Lower leg skin (tissue), 4 donors: ENCODE measurements around the gene HDAC7. TPM values are rescaled to one million over a fixed set of nuclear protein-coding genes. Genes with fewer than 3 reads are reported as not detected.
A peak's percentile ranks its signal among the peaks of the same experiment; 100 is the strongest.

Experiments
- DNase-seq, 2 donors: peaks; one replicate each; pipeline ENCODE4 v3.0.0-alpha.2; 2019; ENCODE audit warnings: low spot score in 2 of 2
- H3K4me3 ChIP-seq: fragments of 200-600 bp; sonication (generic); 2 replicates; pipeline ENCODE4 v1.5.1; 2017; ENCODE audit warnings: mild to moderate bottlenecking, low read depth; ENCODE audit not compliant: poor library complexity, severe bottlenecking
- POLR2A ChIP-seq, 2 donors: fragments of 450-650 bp; IDR thresholded peaks; one replicate each; pipeline ENCODE4 v1.6.1; 2016 to 2017; ENCODE audit warnings: antibody characterized with exemption in 2 of 2, mild to moderate bottlenecking in 1 of 2, moderate library complexity in 1 of 2
- WGBS, 2 donors: methylation state at CpG; one replicate each; pipeline ENCODE4 v1.1.5; 2018; 5-methylcytosine and 5-hydroxymethylcytosine counted together
- intact Hi-C: fragments of 100-400 bp; cut with DNase I; formaldehyde crosslinking; loops from one replicate; pipeline ENCODE4 v1.15.0; 2023; ENCODE audit warnings: low total_unique reads
- total RNA-seq, 4 donors: library from RNA; depleted of rRNA; stranded (reverse); fragments of >200 nt; gene quantifications; one replicate each; pipeline ENCODE4 v1.1.0, GENCODE V29; 2016
- TF ChIP-seq, protein P1 (sequence below), 3 donors: fragments of 450-650 bp; IDR thresholded peaks; one replicate each; pipeline ENCODE4 v1.5.1; 2016; ENCODE audit warnings: antibody characterized with exemption in 3 of 3, mild to moderate bottlenecking in 3 of 3, moderate library complexity in 2 of 3

HDAC7 gene
- total RNA-seq, 4 donors from 2014 or later: 56.3 to 114 (median 63.5) TPM

DNA sequence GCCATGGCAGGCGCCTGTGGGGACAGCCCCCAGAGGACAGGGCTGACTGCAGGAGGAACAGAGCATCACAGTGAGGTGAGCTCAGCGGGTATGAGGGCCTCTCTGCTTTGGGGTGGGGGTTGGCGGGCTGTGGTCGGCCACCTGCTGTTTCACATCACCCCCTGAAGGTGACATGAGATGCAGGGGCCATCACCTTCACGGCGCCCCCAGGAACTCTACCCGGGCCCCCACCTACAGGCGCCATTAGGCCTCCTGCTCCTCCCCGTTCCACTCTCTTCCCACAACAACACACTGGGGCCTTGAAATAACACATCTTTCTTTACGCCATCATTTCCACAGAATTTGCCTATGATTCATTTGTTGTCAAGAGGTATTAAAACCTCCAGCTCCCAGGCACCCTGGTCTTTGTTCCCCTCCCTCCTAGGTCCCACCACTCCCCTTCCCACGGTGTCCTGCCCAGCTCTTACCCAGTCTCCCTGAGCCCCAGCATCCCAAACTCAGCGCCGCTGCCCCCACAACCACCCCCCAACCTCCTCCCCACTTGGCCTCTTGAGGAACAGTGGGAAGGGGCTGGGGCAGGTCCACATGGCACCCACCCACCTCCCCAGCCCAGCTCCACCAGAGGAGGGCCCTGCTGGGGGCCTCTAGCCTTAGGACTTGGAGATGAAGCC is 12.7 kb upstream of the HDAC7 start:
- intact Hi-C loops: no loop called here
- no peak for DNase-seq

DNA sequence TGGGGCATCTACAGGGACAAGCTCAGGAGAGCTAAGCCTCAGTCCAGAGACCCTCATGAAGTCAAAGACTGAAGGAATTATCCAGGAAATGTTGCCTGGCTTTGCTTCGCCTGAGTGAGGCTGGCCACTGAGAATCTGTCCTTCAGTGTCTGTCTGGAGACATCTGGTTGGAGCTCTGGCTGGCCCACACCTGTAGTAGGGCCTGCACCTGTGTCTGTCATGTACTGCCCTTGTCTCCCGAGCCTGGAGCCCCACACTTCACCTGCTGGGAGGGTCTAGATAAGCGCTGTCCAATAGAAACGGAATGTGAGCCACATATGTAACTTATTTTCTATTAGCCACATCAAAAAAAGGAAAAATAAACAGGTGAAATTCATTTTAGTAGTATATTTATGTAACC is 9.9 kb upstream of the HDAC7 start:
- DNase-seq: no peak
- intact Hi-C loops: no loop called here
- TF ChIP-seq, protein P1, sequence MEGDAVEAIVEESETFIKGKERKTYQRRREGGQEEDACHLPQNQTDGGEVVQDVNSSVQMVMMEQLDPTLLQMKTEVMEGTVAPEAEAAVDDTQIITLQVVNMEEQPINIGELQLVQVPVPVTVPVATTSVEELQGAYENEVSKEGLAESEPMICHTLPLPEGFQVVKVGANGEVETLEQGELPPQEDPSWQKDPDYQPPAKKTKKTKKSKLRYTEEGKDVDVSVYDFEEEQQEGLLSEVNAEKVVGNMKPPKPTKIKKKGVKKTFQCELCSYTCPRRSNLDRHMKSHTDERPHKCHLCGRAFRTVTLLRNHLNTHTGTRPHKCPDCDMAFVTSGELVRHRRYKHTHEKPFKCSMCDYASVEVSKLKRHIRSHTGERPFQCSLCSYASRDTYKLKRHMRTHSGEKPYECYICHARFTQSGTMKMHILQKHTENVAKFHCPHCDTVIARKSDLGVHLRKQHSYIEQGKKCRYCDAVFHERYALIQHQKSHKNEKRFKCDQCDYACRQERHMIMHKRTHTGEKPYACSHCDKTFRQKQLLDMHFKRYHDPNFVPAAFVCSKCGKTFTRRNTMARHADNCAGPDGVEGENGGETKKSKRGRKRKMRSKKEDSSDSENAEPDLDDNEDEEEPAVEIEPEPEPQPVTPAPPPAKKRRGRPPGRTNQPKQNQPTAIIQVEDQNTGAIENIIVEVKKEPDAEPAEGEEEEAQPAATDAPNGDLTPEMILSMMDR (IDR thresholded peaks at IDR 0.05): no peak
- no peak for TF ChIP-seq POLR2A (IDR thresholded peaks at IDR 0.05)
- no peak overlapping the region for H3K4me3 ChIP-seq
- 58 to 72% methylated on average over 4 of the region's 4 CpGs for WGBS, 2 donors

More for the DNA sequence above, 12.7 kb upstream of the HDAC7 start:
- TF ChIP-seq, protein P1 (IDR thresholded peaks at IDR 0.05): no peak
- no peak for TF ChIP-seq POLR2A (IDR thresholded peaks at IDR 0.05)
- H3K4me3 ChIP-seq: no peak overlapping the region
- WGBS, 2 donors: 88% methylated on average over 12 of the region's 13 CpGs

DNA sequence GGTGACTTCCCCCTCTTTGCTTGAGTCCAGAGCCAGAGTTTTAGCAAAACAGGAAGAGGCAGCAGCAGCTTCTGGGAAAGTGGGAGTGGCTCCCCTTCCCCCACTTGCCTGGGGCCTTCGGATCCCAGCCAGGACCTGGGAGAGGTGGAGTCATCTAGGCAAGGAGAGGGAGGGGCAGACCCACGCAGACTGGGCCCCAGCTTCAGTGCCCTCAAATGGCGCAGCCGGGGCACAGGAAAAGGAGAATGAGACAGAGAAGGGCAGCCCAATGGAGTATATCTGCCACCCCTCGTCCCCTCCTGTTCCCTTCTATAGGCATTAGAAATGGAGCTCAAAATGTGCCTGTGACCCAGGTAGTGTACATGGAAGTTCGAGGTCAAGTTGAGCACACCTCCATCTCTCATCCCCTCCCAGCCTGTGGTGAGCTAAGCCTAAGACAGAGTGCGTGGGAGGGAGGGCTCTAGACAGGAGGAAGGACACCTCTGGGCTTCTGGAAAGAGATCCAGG is 9.3 kb upstream of the HDAC7 start:
- H3K4me3 ChIP-seq: no peak overlapping the region
- TF ChIP-seq POLR2A (IDR thresholded peaks at IDR 0.05): no peak
- TF ChIP-seq, protein P1 (IDR thresholded peaks at IDR 0.05): no peak
- intact Hi-C loops: no loop called here
- WGBS, 2 donors: 11 to 26% methylated on average over 7 of the region's 7 CpGs
- peak; percentile 87 to 97 for DNase-seq

DNA sequence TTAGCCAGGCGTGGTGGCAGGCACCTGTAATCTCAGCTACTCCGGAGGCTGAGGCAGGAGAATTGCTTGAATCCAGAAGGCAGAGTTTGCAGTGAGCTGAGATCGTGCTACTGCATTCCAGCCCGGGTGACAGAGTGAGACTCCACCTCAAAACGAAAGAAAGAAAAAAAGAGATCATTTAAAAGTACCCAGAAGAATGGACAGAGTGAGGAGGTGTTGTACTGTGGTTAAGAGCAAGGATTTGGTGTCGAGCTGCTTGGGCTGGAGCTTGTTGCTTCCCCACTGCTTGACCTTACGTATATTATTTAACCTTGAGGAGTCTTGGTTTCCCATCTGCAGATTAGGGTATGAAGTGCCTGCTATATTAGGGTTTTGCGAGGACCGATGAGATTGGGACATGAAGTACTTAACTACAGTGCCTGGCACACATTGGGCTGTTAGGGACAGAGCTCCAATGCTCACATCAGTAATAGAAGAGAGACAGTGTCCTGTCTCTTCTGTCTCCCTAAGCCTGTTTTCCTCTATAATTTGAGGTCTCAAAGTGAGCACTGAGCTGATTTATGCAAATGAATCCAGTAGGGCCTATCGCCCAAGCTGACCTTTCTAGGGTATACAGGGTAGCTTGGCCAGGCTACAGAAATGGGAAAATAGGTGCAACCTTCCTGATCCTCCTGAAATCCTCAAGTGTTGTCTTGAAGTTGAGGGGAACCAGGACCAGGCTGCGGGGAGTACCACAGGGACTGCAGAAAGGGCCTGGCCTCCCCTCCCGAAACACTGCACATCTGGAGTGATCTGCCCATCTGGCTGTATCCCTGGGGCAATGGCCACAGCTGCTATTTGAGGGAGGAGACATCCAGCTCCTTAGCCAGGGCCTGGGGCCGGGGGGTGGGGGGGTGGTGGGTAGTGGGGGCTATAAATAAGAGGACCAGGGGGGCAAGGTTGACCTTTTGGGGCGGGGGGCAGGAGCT is 8.6 kb upstream of the HDAC7 start:
- intact Hi-C loops: no loop called here
- 27 to 36% methylated on average over 14 of the region's 14 CpGs for WGBS, 2 donors
- no peak overlapping the region for H3K4me3 ChIP-seq
- peak in 1 of 2 donors; percentile 89 for DNase-seq
- TF ChIP-seq POLR2A (IDR thresholded peaks at IDR 0.05): no peak
- TF ChIP-seq, protein P1 (IDR thresholded peaks at IDR 0.05): no peak

DNA sequence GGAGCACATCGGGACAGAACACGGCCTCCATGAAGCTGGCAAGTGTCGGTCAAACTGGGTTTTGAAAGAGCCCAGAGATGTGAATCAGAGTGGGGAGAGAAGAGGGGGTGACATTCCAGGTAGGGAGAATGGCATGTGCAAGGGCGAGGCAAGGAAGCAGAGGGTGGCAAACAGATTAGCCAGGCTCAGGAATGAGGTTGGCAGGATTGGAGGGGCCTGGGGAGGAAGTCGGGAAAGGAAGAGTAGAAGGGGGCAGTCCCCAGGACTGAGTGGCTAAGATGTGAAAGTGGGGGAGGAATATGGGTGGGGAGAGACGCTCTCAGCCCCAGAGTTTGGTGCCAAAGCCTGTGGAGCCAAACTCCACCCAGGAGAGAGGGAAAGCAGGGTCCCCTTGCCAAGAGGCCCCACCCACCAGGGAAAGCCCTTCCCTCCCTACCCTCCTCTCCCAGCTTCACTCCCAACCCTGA is 5.5 kb upstream of the HDAC7 start:
- DNase-seq: peak; percentile 68 to 95
- intact Hi-C loops: no loop called here
- 19 to 26% methylated on average over 6 of the region's 6 CpGs for WGBS, 2 donors
- no peak for TF ChIP-seq POLR2A (IDR thresholded peaks at IDR 0.05)
- TF ChIP-seq, protein P1 (IDR thresholded peaks at IDR 0.05): no peak
- H3K4me3 ChIP-seq: no peak overlapping the region
